Smooth muscle cell (in vitro differentiated cells): ENCODE data around the gene ENTPD6. TPM values are rescaled to one million over a fixed set of nuclear protein-coding genes. Genes with fewer than 3 reads are reported as not detected.

Experiments used
- DNase-seq: peaks from one replicate; lab custom pipeline; 2025; ENCODE audit not compliant: unreplicated experiment; lab: John Stamatoyannopoulos, UW
- H2AFZ ChIP-seq: fragments of 200-600 bp; sonication (generic); 2 replicates; pipeline ENCODE4 v1.6.0; 2016; ENCODE audit warnings: antibody characterized with exemption, low read depth, mild to moderate bottlenecking
- H3F3A ChIP-seq: fragments of 200-600 bp; sonication (generic); 2 replicates; pipeline ENCODE4 v1.6.0; 2017; ENCODE audit warnings: antibody characterized with exemption, low read depth
- H3K27ac ChIP-seq: fragments of 200-600 bp; sonication (generic); 2 replicates; pipeline ENCODE4 v1.5.1; 2016; ENCODE audit warnings: low read depth, mild to moderate bottlenecking
- H3K27me3 ChIP-seq: fragments of 200-600 bp; sonication (generic); 2 replicates; pipeline ENCODE4 v1.6.1; 2016; ENCODE audit warnings: low read depth, mild to moderate bottlenecking
- H3K36me3 ChIP-seq: fragments of 200-600 bp; sonication (generic); 2 replicates; pipeline ENCODE4 v1.5.1; 2016; ENCODE audit warnings: low read depth
- H3K4me1 ChIP-seq: fragments of 200-600 bp; sonication (generic); 2 replicates; pipeline ENCODE4 v1.5.1; 2016; ENCODE audit warnings: low read depth
- H3K4me2 ChIP-seq: fragments of 200-600 bp; sonication (generic); 2 replicates; pipeline ENCODE4 v1.6.0; 2016; ENCODE audit warnings: mild to moderate bottlenecking
- H3K4me3 ChIP-seq: fragments of 200-600 bp; sonication (generic); 2 replicates; pipeline ENCODE4 v1.5.1; 2016; ENCODE audit warnings: mild to moderate bottlenecking
- H3K79me2 ChIP-seq: fragments of 200-600 bp; sonication (generic); 2 replicates; pipeline ENCODE4 v1.6.0; 2016; ENCODE audit warnings: low read depth, mild to moderate bottlenecking
- H3K9ac ChIP-seq: fragments of 200-600 bp; sonication (generic); 2 replicates; pipeline ENCODE4 v1.6.0; 2016; ENCODE audit warnings: low read depth
- H3K9me3 ChIP-seq: fragments of 200-600 bp; sonication (generic); replicated peaks from 2 replicates; pipeline ENCODE4 v1.5.1; 2016; ENCODE audit warnings: low read depth
- H4K20me1 ChIP-seq: fragments of 200-600 bp; sonication (generic); 2 replicates; pipeline ENCODE4 v1.6.0; 2016; ENCODE audit warnings: low read depth
- WGBS: methylation state at CpG from one replicate; pipeline ENCODE4 v1.1.7; 2016; ENCODE audit warnings: low lambda C conversion rate; 5-methylcytosine and 5-hydroxymethylcytosine counted together
- polyA plus RNA-seq: library from polyadenylated mRNA; unstranded; fragments of >200 nt; fragmentation: Nextera tagmentation; extraction: Ambion mirVana; gene quantifications from 2 replicates; pipeline ENCODE4 v1.2.1, GENCODE V29; 2016
- total RNA-seq: library from RNA; depleted of rRNA; stranded (reverse); fragments of >200 nt; gene quantifications from 2 replicates; pipeline ENCODE4 v1.2.3, GENCODE V29; 2014
- TF ChIP-seq, protein P1 (sequence below): fragments of 200-600 bp; sonication (generic); IDR thresholded peaks from 2 replicates; pipeline ENCODE4 v1.5.1; 2017; ENCODE audit warnings: borderline replicate concordance, mild to moderate bottlenecking, antibody characterized with exemption; ENCODE audit not compliant: insufficient read depth, poor library complexity, severe bottlenecking

The ENTPD6 gene
- total and polyA plus RNA-seq, 2 experiments from 2014 or later = 12.6 to 19.9 TPM

DNA sequence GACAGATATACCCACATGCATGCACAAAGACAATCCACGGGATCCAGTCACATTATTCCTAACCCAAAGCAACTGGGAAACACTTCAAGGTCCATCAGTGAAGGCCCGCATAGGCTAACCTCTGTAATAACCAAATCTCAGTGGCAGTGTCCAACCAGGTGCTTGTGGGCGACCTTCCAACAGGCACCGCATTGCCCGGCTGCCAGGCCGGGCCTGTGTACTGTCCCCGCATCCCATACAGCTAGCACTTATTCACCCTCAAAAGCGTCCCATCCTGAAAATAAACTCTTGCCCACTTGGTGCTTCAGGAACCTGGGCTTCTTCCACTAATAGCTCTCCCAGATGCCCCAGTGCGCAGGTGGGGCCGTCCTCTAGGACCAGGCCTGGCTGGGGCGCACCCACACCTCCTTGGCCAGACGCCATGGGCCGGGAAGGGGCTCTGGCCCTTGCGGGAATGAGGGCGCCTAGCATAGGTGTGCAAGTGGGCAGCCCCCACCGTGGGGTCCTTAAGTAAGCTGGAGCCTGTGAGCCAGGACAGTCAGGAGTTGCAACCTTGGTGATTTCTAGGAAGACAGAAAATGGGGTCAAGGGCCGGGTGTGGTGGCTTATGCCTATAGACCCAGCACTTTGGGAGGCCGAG is 1.1 kb upstream of the ENTPD6 start:
- Histone ChIP-seq H3F3A (no peaks in the 10 kb centered on the region), H4K20me1 (peaks cover 20% of the 10 kb centered on the region), H3K27ac (no peak overlapping the region), H3K9ac (no peak overlapping the region), H3K4me2 (no peak overlapping the region), H3K79me2 (peaks cover 4% of the 10 kb centered on the region), H3K9me3 (no peaks in the 10 kb centered on the region), H3K36me3 (no peaks in the 10 kb centered on the region), H2AFZ (no peak overlapping the region), H3K4me1 (peaks cover 9% of the 10 kb centered on the region), H3K27me3 (no peaks in the 10 kb centered on the region), H3K4me3 (no peak overlapping the region)
- TF ChIP-seq, protein P1, sequence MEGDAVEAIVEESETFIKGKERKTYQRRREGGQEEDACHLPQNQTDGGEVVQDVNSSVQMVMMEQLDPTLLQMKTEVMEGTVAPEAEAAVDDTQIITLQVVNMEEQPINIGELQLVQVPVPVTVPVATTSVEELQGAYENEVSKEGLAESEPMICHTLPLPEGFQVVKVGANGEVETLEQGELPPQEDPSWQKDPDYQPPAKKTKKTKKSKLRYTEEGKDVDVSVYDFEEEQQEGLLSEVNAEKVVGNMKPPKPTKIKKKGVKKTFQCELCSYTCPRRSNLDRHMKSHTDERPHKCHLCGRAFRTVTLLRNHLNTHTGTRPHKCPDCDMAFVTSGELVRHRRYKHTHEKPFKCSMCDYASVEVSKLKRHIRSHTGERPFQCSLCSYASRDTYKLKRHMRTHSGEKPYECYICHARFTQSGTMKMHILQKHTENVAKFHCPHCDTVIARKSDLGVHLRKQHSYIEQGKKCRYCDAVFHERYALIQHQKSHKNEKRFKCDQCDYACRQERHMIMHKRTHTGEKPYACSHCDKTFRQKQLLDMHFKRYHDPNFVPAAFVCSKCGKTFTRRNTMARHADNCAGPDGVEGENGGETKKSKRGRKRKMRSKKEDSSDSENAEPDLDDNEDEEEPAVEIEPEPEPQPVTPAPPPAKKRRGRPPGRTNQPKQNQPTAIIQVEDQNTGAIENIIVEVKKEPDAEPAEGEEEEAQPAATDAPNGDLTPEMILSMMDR = no peak
- 97% methylated on average over 18 of the region's 18 CpGs for WGBS
- DNase-seq = no peak

DNA sequence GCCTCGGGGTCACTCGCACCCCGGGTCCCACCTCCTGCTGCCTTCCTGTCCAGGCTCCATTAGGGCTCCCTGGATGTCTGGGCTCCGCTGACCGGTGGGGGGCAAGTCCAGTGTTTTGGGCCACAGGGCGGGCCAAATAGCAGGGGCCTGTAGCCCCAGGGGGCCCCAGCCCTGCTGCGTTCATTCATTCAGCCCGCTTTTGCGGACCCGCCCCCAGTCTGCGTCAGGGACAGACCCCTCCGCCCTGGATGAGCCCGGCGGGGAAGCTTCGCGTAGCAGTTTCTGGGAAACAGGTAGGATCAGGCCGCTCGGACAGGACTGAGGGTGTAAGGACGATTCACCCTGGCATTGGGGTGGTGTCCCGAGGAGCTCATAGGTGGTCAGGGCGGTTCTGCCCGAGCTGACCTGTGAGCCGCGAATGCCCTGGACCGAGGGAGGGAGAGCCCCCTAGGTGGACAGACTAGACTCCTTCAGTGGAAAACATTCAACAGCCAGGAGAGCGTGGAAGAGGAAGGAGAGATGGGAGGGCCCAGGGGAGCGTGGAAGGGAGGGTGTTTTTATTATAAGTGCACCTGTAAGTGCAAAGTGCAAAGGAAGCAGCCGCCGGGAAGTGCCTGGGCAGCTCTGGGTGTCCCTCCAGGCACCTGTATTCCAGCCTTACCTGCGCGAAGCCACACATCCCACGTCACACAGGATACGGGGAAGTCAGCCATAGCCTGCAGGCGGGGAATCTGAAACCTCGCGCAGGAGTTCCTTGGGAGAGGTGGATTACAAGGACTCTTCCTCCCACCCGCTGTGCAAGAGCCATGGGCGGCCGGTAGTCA is 662 bp downstream of the ENTPD6 start:
- Histone ChIP-seq H4K20me1 (peaks cover 35% of the 10 kb centered on the region), H3F3A (no peaks in the 10 kb centered on the region), H3K27me3 (no peaks in the 10 kb centered on the region), H3K36me3 (no peaks in the 10 kb centered on the region), H3K79me2 (peaks cover 17% of the 10 kb centered on the region), H2AFZ (peak overlapping the region; percentile 90), H3K9ac (peak overlapping the region; percentile 75), H3K4me2 (peak overlapping the region; percentile 96), H3K9me3 (no peaks in the 10 kb centered on the region), H3K27ac (no peak overlapping the region), H3K4me1 (peaks cover 9% of the 10 kb centered on the region), H3K4me3 (peak overlapping the region; percentile 88)
- no peak for DNase-seq
- TF ChIP-seq, protein P1 = no peak
- WGBS = 4% methylated on average over 36 of the region's 39 CpGs

DNA sequence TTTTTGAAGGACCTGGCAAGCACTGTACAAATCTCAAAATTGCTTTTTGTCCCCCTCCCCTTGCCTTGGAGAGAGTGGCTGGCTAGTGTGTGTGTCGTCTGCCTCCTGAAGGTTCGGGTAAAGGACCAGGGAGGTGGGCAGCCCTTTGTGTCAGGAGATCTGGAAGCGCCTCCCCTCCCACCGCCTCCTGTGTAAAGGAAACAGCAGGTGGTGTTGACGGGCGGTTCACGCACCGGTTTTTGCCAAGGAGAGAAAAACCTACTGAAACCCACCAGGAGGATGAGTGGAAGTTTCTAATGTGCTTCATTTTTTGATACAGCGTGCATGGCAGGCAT is 1.2 kb downstream of the ENTPD6 start:
- Histone ChIP-seq H3K9ac (no peak overlapping the region), H3K9me3 (no peaks in the 10 kb centered on the region), H3K27me3 (no peaks in the 10 kb centered on the region), H3K79me2 (peaks cover 23% of the 10 kb centered on the region), H2AFZ (no peak overlapping the region), H3K36me3 (no peaks in the 10 kb centered on the region), H3F3A (no peaks in the 10 kb centered on the region), H4K20me1 (peaks cover 40% of the 10 kb centered on the region), H3K27ac (no peak overlapping the region), H3K4me3 (peak overlapping the region; percentile 88), H3K4me1 (peaks cover 9% of the 10 kb centered on the region), H3K4me2 (peak overlapping the region; percentile 96)
- 50% methylated on average over 9 of the region's 9 CpGs for WGBS
- no peak for DNase-seq
- TF ChIP-seq, protein P1 = no peak
